GM18511 (cell line): ENCODE measurements around the gene RARA.

Experiments
- ATAC-seq: cut with Tn5 transposase; IDR thresholded peaks from one replicate; pipeline ENCODE4 v1.9.1; 2021; ENCODE audit warnings: mild to moderate bottlenecking, moderate library complexity; ENCODE audit not compliant: unreplicated experiment

Gene RARA

GRCh38 chr17:40327244-40327729 is 18.3 kb downstream of the RARA start:
- no peak for ATAC-seq

- ATAC-seq, result no peak
Observed at GRCh38 chr17:40327735-40328385, 18.9 kb downstream of the RARA start.

- ATAC-seq, result no peak
Observed at GRCh38 chr17:40328386-40328766, 19.4 kb downstream of the RARA start.

- no peak for ATAC-seq
Observed at GRCh38 chr17:40329839-40330794, 21.1 kb downstream of the RARA start.

GRCh38 chr17:40330850-40331470 is 22.0 kb downstream of the RARA start:
- no peak for ATAC-seq

DNA sequence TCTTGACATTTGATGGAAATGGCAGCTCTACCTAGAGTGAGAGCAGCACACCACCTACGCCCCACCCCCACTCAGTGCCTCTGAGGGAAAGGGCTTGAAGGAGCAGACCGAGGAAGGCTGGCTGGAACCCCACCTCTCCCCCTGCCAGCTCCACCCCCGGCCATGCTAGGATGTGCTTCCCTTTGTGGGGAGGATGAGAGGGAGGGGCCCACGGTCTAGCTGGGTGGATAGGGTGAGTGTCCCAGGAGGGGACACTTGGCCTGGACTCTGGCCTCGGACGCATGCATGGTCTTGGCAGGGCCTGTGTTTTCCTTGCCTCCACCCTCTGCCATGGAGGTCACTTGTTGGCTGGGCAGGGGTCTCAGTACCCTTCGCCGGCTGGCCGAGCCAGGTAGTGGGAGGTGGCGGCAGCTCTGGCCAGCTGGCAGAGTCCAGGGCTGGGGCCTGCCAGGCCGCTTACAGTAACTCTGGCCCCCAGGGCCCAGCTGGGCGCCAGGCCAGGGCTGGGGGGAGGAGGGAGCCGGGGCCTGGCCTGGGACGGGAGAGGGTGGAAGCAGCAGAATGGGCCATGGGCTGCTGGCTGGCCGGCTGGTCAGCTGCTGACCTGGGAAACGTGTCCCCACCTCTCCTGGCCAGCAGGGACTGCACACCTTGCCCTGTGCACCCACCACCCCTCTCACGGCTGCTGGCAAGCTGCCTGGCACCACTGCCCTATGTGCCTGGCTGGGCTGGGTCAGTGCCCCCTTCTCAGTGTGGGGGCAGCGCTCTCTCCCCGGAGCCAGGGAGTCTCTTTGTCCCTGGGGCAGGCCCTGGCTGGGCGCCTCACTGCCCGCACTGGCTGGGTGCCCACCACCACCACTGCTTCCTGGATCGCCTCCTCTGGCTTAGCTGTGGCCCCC is 23.0 kb downstream of the RARA start:
- ATAC-seq, result no peak

- no peak for ATAC-seq
Observed at GRCh38 chr17:40333781-40334448, 24.9 kb downstream of the RARA start.

GRCh38 chr17:40335620-40336019 is 26.6 kb downstream of the RARA start:
- no peak for ATAC-seq

DNA sequence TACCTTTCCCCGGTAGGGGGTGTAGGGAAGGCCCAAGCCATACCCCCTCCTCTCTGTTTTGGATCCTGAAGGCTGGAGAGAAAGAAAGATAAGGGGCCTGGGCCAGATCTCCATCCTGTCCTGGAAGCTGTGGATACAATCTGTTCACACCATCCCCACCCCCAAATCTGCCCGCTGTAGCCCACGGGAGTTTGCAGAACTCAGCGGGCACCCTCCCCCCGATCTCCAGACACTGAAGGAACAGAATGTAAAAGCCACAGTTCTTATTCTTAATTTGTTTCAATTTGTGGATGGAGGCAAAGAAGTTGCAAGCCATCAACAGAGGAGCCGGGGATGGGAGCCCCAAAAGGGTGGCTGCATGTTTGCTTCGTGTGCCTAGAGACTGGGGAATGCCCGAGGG is 28.4 kb downstream of the RARA start:
- ATAC-seq, result no peak

DNA sequence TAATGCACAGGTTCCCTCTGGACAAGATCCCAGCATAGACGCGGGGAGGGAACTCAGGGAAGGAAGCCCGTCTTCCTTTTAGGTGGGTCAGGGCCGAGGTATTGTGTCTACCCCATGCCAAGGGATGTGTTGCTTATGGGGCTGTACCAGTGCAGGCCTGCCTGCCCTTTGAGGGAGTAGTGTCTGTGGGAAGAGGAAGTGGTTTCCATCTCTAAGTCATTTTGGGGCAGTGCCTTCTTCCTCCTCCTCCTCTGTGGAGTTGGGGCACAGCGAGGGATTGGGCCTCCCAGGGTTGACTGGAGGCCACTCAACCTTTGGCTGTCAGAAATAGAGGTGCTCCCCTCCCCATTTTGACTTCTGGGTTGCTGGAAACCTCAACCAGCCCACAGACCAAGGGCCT is 29.1 kb downstream of the RARA start:
- ATAC-seq, result no peak

DNA sequence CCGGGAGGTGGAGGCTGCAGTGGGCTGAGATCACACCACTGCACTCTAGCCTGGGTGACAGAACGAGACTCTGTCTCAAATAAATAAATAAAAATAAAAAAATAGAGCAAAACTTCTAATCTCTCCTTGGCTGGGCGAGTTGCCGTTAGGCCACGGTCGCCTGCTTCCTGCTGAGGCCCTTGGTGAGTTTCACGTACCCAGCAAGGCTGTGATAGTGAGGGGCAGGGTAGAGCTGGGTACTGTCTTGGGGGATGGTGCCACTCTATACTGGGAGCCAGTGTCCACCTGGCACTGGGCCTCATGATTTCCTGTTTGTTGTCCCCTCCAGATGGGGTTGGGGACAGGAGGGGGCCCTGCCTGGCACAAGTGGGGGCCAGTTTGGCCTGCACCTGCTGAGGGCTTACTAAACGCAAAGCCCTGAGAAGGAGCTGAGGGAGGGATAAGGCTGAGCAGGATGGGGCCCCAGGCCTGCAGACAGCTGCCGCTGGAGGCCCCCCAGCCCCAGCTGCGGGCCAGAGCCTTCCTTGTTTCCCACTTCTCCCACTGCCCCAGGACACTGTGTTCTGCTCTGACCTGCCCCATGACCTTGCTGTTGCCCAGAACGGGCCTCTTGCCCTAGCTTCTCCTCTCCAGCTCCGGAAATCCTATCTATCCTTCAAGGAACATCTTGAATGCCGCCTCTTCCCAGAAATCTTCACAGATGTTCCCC is 30.1 kb downstream of the RARA start:
- no peak for ATAC-seq

- no peak for ATAC-seq
Observed at GRCh38 chr17:40340327-40340726, 31.3 kb downstream of the RARA start.

DNA sequence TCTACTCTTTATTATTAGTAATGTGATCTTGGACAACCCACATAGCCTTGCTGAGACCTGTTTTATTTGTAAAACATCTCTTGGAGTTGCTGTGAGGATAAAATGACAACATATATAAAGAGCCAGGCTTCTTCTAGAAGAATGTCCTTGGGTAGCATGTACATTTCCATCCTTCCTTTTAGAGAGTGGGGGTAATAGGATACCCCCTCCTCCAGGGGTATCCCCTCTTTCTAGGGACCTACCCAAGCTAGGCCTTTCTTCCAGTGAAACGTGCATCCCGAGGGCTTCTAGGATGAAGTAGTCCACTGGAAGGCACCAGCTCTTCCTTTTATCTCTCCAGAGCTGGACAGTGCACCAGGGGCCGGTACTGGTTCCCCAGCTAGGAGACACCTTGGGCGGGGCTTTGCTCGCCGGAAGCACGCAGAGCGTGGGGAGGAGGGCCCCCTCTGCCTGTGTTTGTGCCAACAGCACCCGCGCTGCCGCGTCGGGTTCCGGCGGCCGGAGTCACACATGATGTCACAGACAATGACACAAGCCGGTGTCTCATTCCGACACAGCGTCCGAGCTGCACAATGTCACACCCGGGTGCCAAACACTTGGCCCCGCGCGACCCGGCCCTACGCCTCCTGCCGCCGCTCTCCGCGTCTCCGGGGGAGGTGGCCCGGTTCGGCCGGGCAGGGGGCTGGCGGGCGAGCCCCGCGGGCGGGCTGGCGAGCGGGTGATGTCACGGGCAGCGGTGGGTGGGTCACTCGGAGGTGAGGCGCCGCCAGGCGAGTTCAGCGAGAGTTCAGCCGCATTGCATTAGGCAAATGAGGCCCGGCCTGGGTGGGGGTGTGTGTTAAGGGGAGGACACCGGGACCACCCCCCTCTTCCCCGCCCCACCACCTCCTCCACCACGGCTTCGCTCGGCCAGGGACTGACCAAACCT is 32.2 kb downstream of the RARA start:
- ATAC-seq, result peak; percentile 75

DNA sequence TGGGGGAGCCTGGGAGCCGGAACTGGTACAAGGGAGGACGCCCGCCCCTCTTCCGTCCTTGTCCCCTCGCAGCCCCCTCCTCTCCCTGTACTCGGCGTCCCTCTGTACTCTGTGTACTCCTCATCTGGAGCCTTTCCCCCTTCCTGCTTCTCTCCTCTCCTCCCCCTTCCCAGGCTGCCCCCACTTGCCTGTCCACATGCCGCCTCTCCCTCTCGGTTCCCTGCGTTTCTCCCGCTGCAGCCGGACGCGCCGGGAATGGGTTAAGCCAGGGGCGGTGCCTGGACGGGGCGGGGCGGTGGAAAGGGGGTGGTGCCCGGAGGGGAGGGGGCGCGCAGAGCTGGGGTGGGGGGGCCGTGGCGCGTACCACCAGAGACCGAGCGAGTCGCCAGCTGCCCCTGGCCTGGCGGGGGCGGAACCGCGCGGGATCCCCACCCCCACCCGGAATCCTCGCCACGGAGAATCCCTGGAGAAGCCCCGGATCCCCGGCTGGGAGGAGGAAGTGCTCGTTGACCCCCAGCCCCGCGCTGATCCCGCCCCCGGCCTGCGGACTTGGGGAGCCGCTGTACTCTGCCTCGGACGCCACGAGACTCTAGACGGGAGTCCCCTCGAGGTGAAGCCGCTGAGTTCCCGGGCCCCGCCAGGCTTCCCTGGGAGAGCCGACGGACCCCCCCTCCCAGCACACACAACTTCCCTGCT is 33.0 kb downstream of the RARA start:
- ATAC-seq, result no peak

GRCh38 chr17:40342504-40343218 is 33.7 kb downstream of the RARA start:
- no peak for ATAC-seq

DNA sequence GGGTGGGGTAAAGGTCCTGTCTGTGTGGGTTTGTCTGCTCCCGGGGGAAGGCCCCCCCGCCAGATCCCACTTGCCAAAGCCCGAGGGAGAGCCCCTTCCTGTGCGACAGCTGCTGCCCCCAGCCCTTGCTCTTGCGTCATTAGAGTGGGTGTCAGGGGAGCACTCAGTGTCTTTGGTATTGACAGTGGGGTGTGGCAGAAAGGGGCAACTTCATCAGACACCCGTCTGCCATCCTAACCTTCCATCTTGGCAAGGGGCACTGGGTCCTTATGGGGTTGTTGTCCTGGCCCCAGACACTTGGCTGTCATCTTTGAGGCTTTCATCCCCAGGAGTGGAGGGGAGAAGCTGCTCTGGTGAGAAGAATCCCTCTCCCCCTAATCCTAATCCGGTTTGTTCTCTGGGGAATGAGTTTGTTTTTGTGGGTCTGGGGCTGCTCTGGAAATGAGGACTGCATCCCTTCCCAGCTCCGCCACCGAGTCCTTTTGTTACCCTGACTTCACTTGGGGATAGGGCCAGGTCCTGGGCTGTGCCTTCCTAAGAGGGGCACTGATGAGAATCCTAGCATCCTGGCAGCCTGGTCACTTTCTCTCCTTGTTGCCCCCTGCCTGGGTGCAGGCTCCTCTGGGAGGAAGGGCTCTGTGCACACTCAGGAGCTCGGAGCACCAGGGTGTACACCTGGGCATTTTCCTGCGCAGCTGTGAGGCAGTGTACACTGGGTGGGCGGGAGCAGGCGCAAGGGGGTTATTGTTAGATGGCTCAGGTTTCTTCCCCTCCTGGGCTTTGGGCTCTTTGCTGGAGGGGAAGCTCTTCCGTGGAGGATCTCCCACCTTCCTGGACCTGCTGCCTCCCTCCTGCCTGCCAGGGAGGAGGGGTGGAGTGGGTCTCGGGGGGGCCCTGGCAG is 34.5 kb downstream of the RARA start:
- ATAC-seq, result no peak
